Left renal cortex interstitium (tissue), 4 donors: ENCODE data around the gene MUC15. TPM values are rescaled to one million over a fixed set of nuclear protein-coding genes. Genes with fewer than 3 reads are reported as not detected.
"Not testable (repeated sequence)": the region's sequence is repeated elsewhere in the genome, so short reads cannot be mapped to it uniquely, and the experiment has no call there.

Experiments used
- DNase-seq, 4 donors: peaks; one replicate each; pipeline ENCODE4 v3.0.0-alpha.2; 2013; ENCODE audit warnings: low read depth in 4 of 4, low spot score in 2 of 4, missing footprints in 1 of 4
- polyA plus RNA-seq, 4 donors: library from polyadenylated mRNA; unstranded; fragments of 120-200 nt; gene quantifications; one replicate each; pipeline ENCODE4 v1.2.1, GENCODE V29; 2013; ENCODE audit not compliant: insufficient read length in 4 of 4

The MUC15 gene
- polyA plus RNA-seq = 1 to 10 TPM; 2.4 to 5.7 (median 2.9) TPM

GRCh38 chr11:26571861-26572654 is at the start of gene MUC15:
MUC15 (minus strand) TSS chr11:26572263; CDS start chr11:26567094, 5,169 bp downstream.
- DNase-seq = no peak

GRCh38 chr11:26621132-26621531 is 49.1 kb upstream of the MUC15 start:
- no peak for DNase-seq

- DNase-seq = no peak
Observed at GRCh38 chr11:26620282-26621045, 48.4 kb upstream of the MUC15 start.

GRCh38 chr11:26618441-26618840 is 46.4 kb upstream of the MUC15 start:
- DNase-seq = no peak

GRCh38 chr11:26613759-26614158 is 41.7 kb upstream of the MUC15 start:
- DNase-seq = no peak

GRCh38 chr11:26608507-26609146 is 36.6 kb upstream of the MUC15 start:
- DNase-seq = no peak

- DNase-seq = no peak
Observed at GRCh38 chr11:26607725-26608506, 35.9 kb upstream of the MUC15 start.

GRCh38 chr11:26599876-26600434 is 27.9 kb upstream of the MUC15 start:
- no peak for DNase-seq

- DNase-seq = no peak
Observed at GRCh38 chr11:26599425-26599824, 27.4 kb upstream of the MUC15 start.

- no peak for DNase-seq
Observed at GRCh38 chr11:26597899-26598298, 25.8 kb upstream of the MUC15 start.

- not testable (repeated sequence) for DNase-seq
Observed at GRCh38 chr11:26597049-26597689, 25.1 kb upstream of the MUC15 start.

- not testable (repeated sequence) for DNase-seq
Observed at GRCh38 chr11:26595207-26595865, 23.3 kb upstream of the MUC15 start.

- DNase-seq = no peak
Observed at GRCh38 chr11:26593691-26594090, 21.6 kb upstream of the MUC15 start.

GRCh38 chr11:26587073-26587472 is 15.0 kb upstream of the MUC15 start:
- no peak for DNase-seq

- DNase-seq = no peak
Observed at GRCh38 chr11:26584818-26585217, 12.8 kb upstream of the MUC15 start.

GRCh38 chr11:26583550-26583949 is 11.5 kb upstream of the MUC15 start:
- DNase-seq = no peak

- no peak for DNase-seq
Observed at GRCh38 chr11:26580929-26581328, 8.9 kb upstream of the MUC15 start.

GRCh38 chr11:26579683-26580082 is 7.6 kb upstream of the MUC15 start:
- no peak for DNase-seq

GRCh38 chr11:26578998-26579661 is 7.1 kb upstream of the MUC15 start:
- DNase-seq = no peak
